ENCODE results near the gene RPS6KA4.
A peak's percentile ranks its signal among the peaks of the same experiment; 100 is the strongest.

RPS6KA4 gene

GRCh38 chr11:64352099-64352994 lies 6.6 kb upstream of the RPS6KA4 start:
- Histone ChIP-seq H3K9me3 (no peaks in the 10 kb centered on the region), H3K27me3 (no peaks in the 10 kb centered on the region), H3K4me3 (ENCODE audit: low read depth, low read length) (no peak overlapping the region), H3K36me3 (no peaks in the 10 kb centered on the region), H3K4me1 (no peaks in the 10 kb centered on the region)
- DNase-seq, result peak; percentile 3
- TF ChIP-seq CTCF (IDR thresholded peaks at IDR 0.05; ENCODE audit: low read depth, low read length), result no peak

- Histone ChIP-seq H3K36me3 (no peaks in the 10 kb centered on the region), H3K4me3 (ENCODE audit: low read depth, low read length) (no peak overlapping the region), H3K9me3 (no peaks in the 10 kb centered on the region), H3K27me3 (no peaks in the 10 kb centered on the region), H3K4me1 (peaks cover under 1% of the 10 kb centered on the region; the same call in 1 of the 2 replicates)
- TF ChIP-seq CTCF (IDR thresholded peaks at IDR 0.05; ENCODE audit: low read depth, low read length), result no peak
- DNase-seq, result peak; percentile 9
Observed at GRCh38 chr11:64352995-64353714, 5.8 kb upstream of the RPS6KA4 start.

GRCh38 chr11:64353715-64354506 lies 5.1 kb upstream of the RPS6KA4 start:
- no peak for DNase-seq
- Histone ChIP-seq H3K4me3 (ENCODE audit: low read depth, low read length) (no peak overlapping the region), H3K36me3 (no peaks in the 10 kb centered on the region), H3K9me3 (no peaks in the 10 kb centered on the region), H3K27me3 (no peaks in the 10 kb centered on the region), H3K4me1 (peaks cover 4% of the 10 kb centered on the region; the same call in 1 of the 2 replicates)
- TF ChIP-seq CTCF (IDR thresholded peaks at IDR 0.05; ENCODE audit: low read depth, low read length), result no peak

- H3K4me1 ChIP-seq, result peaks cover 4% of the 10 kb centered on the region; the same call in 1 of the 2 replicates
- TF ChIP-seq CTCF (IDR thresholded peaks at IDR 0.05; ENCODE audit: low read depth, low read length), result peak; percentile 65
- no peaks in the 10 kb centered on the region for H3K36me3 ChIP-seq
- DNase-seq, result peak; percentile 83
- 0 out of 2 replicates have a peak overlapping the region, but pooled peaks have one; percentile 19 for H3K4me3 ChIP-seq (ENCODE audit: low read depth, low read length)
- no peaks in the 10 kb centered on the region for H3K27me3 ChIP-seq
- H3K9me3 ChIP-seq, result no peaks in the 10 kb centered on the region
Observed at GRCh38 chr11:64355078-64355940, 3.7 kb upstream of the RPS6KA4 start.
